Thoracic aorta (tissue), 2 donors: ENCODE measurements around the gene B3GALT6. TPM values are rescaled to one million over a fixed set of nuclear protein-coding genes. Genes with fewer than 3 reads are reported as not detected.
"Not testable (repeated sequence)": the region's sequence is repeated elsewhere in the genome, so short reads cannot be mapped to it uniquely, and the experiment has no call there.

Source experiments
- ATAC-seq: fragments of 150-250 bp; one replicate; pipeline ENCODE4 v1.8.0; 2017; ENCODE audit warnings: low read depth; ENCODE audit not compliant: insufficient number of reproducible peaks, low FRiP score
- DNase-seq: peaks from one replicate; pipeline ENCODE4 v3.0.0-alpha.2; 2020; ENCODE audit warnings: low spot score
- H3K27ac ChIP-seq, 2 donors: fragments of 200-600 bp; sonication (generic); 1 replicate in 1 of 2; 2 replicates in 1 of 2; pipeline ENCODE4 v1.5.1; 2016; ENCODE audit warnings: mild to moderate bottlenecking in 2 of 2, moderate library complexity in 2 of 2
- H3K27me3 ChIP-seq: fragments of 200-600 bp; sonication (generic); replicated peaks from 2 replicates; pipeline ENCODE4 v1.6.0; 2016; ENCODE audit warnings: mild to moderate bottlenecking; ENCODE audit not compliant: insufficient read depth
- H3K36me3 ChIP-seq: fragments of 200-600 bp; sonication (generic); one replicate; pipeline ENCODE4 v1.5.1; 2016
- H3K4me1 ChIP-seq, 2 donors: fragments of 200-600 bp; sonication (generic); 1 replicate in 1 of 2; 2 replicates in 1 of 2; pipeline versions ENCODE4 v1.5.1 to v1.6.0; 2016; ENCODE audit warnings: low read depth in 2 of 2, mild to moderate bottlenecking in 1 of 2; ENCODE audit not compliant: control insufficient read depth in 1 of 2
- H3K4me3 ChIP-seq: fragments of 200-600 bp; sonication (generic); 2 replicates; pipeline ENCODE4 v1.5.1; 2016; ENCODE audit warnings: mild to moderate bottlenecking
- H3K9me3 ChIP-seq: fragments of 200-600 bp; sonication (generic); 2 replicates; pipeline ENCODE4 v1.5.1; 2016
- total RNA-seq, 2 donors: library from RNA; depleted of rRNA; stranded (reverse); fragments of >200 nt; gene quantifications; one replicate each; pipeline versions ENCODE4 v1.1.0 to v1.2.3, GENCODE V29; 2016
- TF ChIP-seq, protein P1 (sequence below): fragments of 200-600 bp; sonication (generic); IDR thresholded peaks from one replicate; pipeline ENCODE4 v1.5.1; 2019; ENCODE audit warnings: antibody characterized with exemption

The B3GALT6 gene
- total RNA-seq, 2 donors from 2014 or later: 15.5 to 25.3 TPM

DNA sequence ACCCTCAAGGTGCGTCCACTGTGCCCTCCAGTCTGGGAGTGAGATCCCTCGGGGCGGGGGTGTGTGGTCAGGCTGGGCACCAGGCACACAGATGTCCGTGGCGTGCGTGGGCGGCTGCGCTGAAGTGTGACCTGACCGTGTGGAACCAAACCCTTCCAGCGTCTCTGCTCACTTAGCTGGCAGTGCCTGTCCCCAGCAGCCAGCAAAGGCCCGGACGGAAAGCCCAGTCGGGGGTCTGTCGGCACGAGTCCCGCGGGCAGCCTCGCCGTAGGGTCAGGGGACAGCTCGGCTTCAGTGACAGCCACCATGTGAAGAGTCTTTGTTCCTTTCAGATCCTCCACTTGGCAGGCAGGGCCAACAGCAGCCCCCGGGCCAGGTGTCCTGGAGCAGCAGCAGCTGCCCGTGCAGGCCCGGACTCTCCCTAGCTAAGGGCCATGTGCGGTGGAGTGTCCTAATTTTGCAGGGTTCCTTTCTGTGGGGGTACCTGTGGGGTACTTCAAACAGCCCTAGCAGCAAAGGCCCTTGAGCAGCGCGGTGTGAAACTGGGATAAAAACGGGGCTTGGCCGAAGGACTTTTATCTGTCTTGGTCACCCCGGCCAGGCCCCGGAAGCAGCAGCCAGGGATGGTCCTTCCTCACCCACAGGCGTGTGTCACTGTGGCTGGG, 46.8 kb upstream of the B3GALT6 start:
- Histone ChIP-seq H3K27me3 (no peaks in the 10 kb centered on the region), H3K36me3 (no peaks in the 10 kb centered on the region), H3K9me3 (no peaks in the 10 kb centered on the region), H3K4me3 (no peak overlapping the region), H3K4me1 (no peaks in the 10 kb centered on the region), H3K27ac (no peak overlapping the region)
- DNase-seq (no peak), ATAC-seq (no peak)
- TF ChIP-seq, protein P1, sequence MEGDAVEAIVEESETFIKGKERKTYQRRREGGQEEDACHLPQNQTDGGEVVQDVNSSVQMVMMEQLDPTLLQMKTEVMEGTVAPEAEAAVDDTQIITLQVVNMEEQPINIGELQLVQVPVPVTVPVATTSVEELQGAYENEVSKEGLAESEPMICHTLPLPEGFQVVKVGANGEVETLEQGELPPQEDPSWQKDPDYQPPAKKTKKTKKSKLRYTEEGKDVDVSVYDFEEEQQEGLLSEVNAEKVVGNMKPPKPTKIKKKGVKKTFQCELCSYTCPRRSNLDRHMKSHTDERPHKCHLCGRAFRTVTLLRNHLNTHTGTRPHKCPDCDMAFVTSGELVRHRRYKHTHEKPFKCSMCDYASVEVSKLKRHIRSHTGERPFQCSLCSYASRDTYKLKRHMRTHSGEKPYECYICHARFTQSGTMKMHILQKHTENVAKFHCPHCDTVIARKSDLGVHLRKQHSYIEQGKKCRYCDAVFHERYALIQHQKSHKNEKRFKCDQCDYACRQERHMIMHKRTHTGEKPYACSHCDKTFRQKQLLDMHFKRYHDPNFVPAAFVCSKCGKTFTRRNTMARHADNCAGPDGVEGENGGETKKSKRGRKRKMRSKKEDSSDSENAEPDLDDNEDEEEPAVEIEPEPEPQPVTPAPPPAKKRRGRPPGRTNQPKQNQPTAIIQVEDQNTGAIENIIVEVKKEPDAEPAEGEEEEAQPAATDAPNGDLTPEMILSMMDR: no peak

DNA sequence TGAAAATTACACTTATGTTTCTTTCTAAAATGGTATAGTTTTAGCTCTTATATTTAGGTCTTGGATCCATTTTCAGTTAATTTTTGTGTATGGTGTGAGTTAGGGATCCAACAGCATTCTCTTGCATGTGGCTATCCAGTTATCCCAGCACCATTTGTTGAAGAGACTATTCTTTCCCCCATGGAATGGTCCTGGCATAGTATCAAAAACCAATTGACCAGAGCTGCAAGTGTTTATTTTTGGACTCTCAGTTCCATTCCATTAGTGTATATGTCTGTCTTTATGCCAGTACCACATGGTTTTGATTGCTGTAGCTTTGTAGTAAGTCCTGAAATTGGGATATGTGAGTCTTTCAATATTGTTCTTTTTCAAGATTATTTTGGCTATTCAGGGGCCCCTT, 44.1 kb upstream of the B3GALT6 start:
- TF ChIP-seq, protein P1: no peak

DNA sequence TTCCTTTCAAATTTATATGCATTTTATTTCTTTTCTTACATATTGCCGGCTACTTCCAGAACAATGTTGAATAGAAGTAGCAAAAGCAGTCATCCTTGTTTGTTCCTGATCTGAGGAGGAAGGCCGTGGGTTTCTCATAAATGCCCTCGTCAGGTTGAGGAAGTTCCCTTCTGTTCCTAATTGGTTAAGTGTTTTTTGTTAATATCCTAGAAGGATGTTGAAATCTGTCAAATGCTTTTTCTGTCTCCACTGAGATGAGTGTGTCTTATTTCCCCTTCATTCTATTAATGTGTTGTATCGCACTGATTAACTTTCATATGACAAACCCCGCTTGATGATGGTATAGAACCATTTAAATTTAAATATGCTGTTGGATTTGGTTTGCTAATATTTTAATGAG, 42.9 kb upstream of the B3GALT6 start:
- Histone ChIP-seq H3K27ac (no peak overlapping the region), H3K4me1 (no peaks in the 10 kb centered on the region), H3K36me3 (no peaks in the 10 kb centered on the region), H3K9me3 (no peaks in the 10 kb centered on the region), H3K27me3 (no peaks in the 10 kb centered on the region), H3K4me3 (no peak overlapping the region)
- no peak for ATAC-seq
- TF ChIP-seq, protein P1: no peak
- no peak for DNase-seq

More for the DNA sequence above, 44.1 kb upstream of the B3GALT6 start:
- ATAC-seq (no peak), DNase-seq (no peak)
- Histone ChIP-seq H3K4me3 (no peak overlapping the region), H3K27me3 (no peaks in the 10 kb centered on the region), H3K27ac (no peak overlapping the region), H3K9me3 (no peaks in the 10 kb centered on the region), H3K4me1 (no peaks in the 10 kb centered on the region), H3K36me3 (no peaks in the 10 kb centered on the region)

DNA sequence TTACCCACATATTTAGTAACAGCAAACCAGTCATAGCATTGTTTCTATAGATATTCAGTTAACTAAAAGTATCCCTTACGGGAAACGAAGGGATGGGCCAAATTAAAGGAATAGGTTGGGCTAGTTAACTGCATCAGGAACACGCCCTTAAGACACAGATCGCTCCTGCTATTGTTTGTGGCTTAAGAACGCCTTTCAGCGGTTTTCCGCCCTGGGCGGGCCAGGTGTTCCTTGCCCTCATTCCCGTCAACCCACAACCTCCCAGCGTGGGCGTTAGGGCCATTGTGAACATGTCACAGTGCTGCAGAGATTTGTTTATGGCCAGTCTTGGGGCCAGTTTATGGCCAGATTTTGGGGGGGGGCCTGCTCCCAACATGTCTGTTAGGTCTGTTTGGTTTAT, 40.3 kb upstream of the B3GALT6 start:
- H3K27ac ChIP-seq: no peak overlapping the region
- TF ChIP-seq, protein P1: no peak
- H3K4me3 ChIP-seq: no peak overlapping the region

DNA sequence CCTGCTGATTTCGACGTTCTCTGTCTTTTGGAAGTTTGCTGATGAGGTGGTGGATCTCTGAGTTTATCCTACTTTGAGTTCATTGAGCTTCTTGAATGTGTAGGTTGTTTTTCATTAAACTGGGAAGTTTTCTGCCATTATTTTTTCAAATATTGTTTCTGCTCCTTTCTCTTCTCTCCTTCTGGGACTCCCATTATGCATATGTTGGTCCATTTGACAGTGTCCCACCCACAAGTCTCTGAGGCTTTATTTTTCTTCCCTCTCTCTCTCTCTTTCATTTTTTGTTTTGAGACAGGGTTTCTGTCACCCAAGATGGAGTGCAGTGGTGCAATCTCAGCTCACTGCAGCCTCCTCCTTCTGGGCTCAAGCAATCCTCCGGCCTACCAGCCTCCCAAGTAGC, 37.3 kb upstream of the B3GALT6 start:
- Histone ChIP-seq H3K36me3 (no peaks in the 10 kb centered on the region), H3K4me3 (no peak overlapping the region), H3K27me3 (no peaks in the 10 kb centered on the region), H3K27ac (no peak overlapping the region), H3K4me1 (no peaks in the 10 kb centered on the region), H3K9me3 (peaks cover 5% of the 10 kb centered on the region)
- DNase-seq (no peak), ATAC-seq (no peak)
- TF ChIP-seq, protein P1: no peak

More for the DNA sequence above, 40.3 kb upstream of the B3GALT6 start:
- H3K36me3 ChIP-seq: no peaks in the 10 kb centered on the region
- ATAC-seq: no peak
- H3K27me3 ChIP-seq: no peaks in the 10 kb centered on the region
- peaks cover 5% of the 10 kb centered on the region for H3K9me3 ChIP-seq
- H3K4me1 ChIP-seq: no peaks in the 10 kb centered on the region
- DNase-seq: no peak

DNA sequence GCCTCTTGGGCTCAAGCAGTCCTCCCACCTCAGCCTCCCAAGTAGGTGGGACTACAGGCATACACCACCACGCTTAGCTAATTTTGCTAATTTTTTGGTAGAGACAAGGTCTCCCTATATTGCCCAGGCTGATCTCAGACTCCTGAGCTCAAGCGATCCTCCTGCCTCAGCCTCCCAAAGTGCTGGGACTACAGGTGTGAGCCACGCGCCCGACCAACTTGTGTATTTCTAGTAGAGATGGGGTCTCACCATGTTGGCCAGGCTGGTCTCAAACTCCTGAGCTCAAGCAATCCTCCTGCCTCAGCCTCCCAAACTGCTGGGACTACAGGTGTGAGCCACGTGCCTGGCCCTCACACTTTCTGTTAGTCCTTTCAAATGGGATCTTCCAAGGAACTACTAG, 36.3 kb upstream of the B3GALT6 start:
- not testable (repeated sequence) for H3K4me3 ChIP-seq, H3K27me3 ChIP-seq, DNase-seq, H3K27ac ChIP-seq, H3K36me3 ChIP-seq, ATAC-seq, H3K4me1 ChIP-seq, H3K9me3 ChIP-seq
